Measurements from ENCODE around the gene RAI2. TPM values are rescaled to one million over a fixed set of nuclear protein-coding genes. Genes with fewer than 3 reads are reported as not detected.
A peak's percentile ranks its signal among the peaks of the same experiment; 100 is the strongest.

Gene RAI2
- total and polyA plus RNA-seq, 8 donors: 14.9 to 20.6 (median 16.9) TPM

GRCh38 chrX:17814557-17814956 lies 46.5 kb downstream of the RAI2 start:
- ATAC-seq: no peak
- H3K4me3 ChIP-seq: no peak overlapping the region
- no peaks in the 10 kb centered on the region for H3K27me3 ChIP-seq
- no peaks in the 10 kb centered on the region for H3K9me3 ChIP-seq
- no peaks in the 10 kb centered on the region for H3K4me1 ChIP-seq
- no peak overlapping the region for H3K27ac ChIP-seq
- DNase-seq: no peak
- TF ChIP-seq CTCF (IDR thresholded peaks at IDR 0.05): no peak
- H3K36me3 ChIP-seq: no peaks in the 10 kb centered on the region
- intact Hi-C loops (cut with DNase I): no loop called here

DNA sequence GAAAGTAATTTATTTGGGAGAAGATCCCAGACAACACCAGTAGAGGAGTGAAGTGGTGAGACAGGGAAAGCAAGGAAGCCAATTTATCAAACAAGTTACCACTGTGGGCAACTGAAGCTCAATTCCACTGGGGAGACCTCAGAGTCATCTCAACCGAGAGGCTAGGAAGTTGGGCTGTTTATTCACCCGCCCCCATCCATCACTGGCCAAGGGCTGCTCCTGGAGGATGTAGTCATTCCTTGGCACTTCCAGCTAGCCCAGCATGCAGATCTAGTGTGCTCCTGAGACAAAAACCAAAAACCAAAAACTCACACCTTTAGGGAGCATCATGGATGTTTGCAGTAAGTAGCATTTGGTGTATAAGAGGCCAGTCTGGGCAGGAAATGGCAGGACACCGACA lies 47.0 kb downstream of the RAI2 start:
- intact Hi-C loops (cut with DNase I): no loop called here
- no peak overlapping the region for H3K27ac ChIP-seq
- no peaks in the 10 kb centered on the region for H3K4me1 ChIP-seq
- H3K4me3 ChIP-seq: no peak overlapping the region
- no peaks in the 10 kb centered on the region for H3K9me3 ChIP-seq
- no peak for TF ChIP-seq CTCF (IDR thresholded peaks at IDR 0.05)
- no peak for ATAC-seq
- DNase-seq: no peak
- no peaks in the 10 kb centered on the region for H3K27me3 ChIP-seq
- H3K36me3 ChIP-seq: no peaks in the 10 kb centered on the region

DNA sequence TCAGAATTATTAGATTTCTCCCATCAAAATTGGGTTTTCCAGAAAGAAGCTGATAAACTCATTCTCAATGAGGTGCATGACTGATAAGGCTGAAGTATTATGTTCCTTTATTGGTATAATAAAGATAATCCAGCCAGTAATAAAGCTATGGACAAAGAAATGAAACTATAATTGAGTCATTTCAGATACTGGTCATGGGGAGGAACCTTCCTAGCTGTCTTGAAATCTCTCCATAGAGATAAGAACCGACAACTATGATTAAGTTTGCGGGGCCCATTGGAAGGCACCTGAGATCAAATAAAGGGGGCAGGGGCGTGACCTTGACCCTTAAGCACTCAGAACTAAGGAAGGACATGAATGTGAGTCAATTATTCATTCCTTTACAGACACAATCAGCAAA lies 47.8 kb downstream of the RAI2 start:
- no peak for ATAC-seq
- H3K27ac ChIP-seq: no peak overlapping the region
- no peaks in the 10 kb centered on the region for H3K36me3 ChIP-seq
- H3K4me3 ChIP-seq: no peak overlapping the region
- no peaks in the 10 kb centered on the region for H3K9me3 ChIP-seq
- no peak for DNase-seq
- H3K4me1 ChIP-seq: no peaks in the 10 kb centered on the region
- no peak for TF ChIP-seq CTCF (IDR thresholded peaks at IDR 0.05)
- intact Hi-C loops (cut with DNase I): no loop called here
- H3K27me3 ChIP-seq: no peaks in the 10 kb centered on the region

- H3K36me3 ChIP-seq: no peaks in the 10 kb centered on the region
- peak; percentile 66 for ATAC-seq
- no peak overlapping the region for H3K27ac ChIP-seq
- H3K27me3 ChIP-seq: no peaks in the 10 kb centered on the region
- no peak overlapping the region for H3K4me3 ChIP-seq
- TF ChIP-seq CTCF (IDR thresholded peaks at IDR 0.05): peak in 1 of 2 donors; percentile 37
- H3K4me1 ChIP-seq: no peaks in the 10 kb centered on the region
- H3K9me3 ChIP-seq: no peaks in the 10 kb centered on the region
- DNase-seq: peak in 1 of 4 donors; percentile 43
- intact Hi-C loops (cut with DNase I): no loop called here
These were observed 48.3 kb downstream of the RAI2 start for GRCh38 chrX:17812763-17813162.

GRCh38 chrX:17809984-17810383 lies 51.1 kb downstream of the RAI2 start:
- Histone ChIP-seq H3K9me3 (no peaks in the 10 kb centered on the region), H3K4me1 (no peaks in the 10 kb centered on the region), H3K27me3 (no peaks in the 10 kb centered on the region), H3K4me3 (no peak overlapping the region), H3K36me3 (no peaks in the 10 kb centered on the region), H3K27ac (no peak overlapping the region)
- ATAC-seq: no peak
- TF ChIP-seq CTCF (IDR thresholded peaks at IDR 0.05): no peak
- DNase-seq: no peak
- intact Hi-C loops (cut with DNase I): no loop called here

All from left lung (tissue), 10 donors.